Activated gamma-delta T cell (primary cell): Measurements from ENCODE around the gene TPM4.
A peak's percentile ranks its signal among the peaks of the same experiment; 100 is the strongest.
"Not testable (repeated sequence)": the region's sequence is repeated elsewhere in the genome, so short reads cannot be mapped to it uniquely, and the experiment has no call there.

Experiments used
- DNase-seq: peaks from one replicate; lab custom pipeline; 2025; lab: John Stamatoyannopoulos, UW
- total RNA-seq, 2 donors: gene quantifications; one replicate each; lab custom pipeline; 2026; lab: John Stamatoyannopoulos, UW

Gene TPM4
- 145 to 158 reads per million in 2 donors for total RNA-seq

- DNase-seq: peak; percentile 84
These were observed at the start of gene TPM4 for GRCh38 chr19:16076154-16076957. TSS of gene TPM4 (plus strand) at chr19:16076495. CDS start at chr19:16076566, 71 bp downstream.

- no peak for DNase-seq
These were observed 49.5 kb upstream of the TPM4 start for GRCh38 chr19:16026756-16027155.

- DNase-seq: no peak
These were observed 48.8 kb upstream of the TPM4 start for GRCh38 chr19:16027528-16027927.

GRCh38 chr19:16030155-16030554 lies 46.1 kb upstream of the TPM4 start:
- not testable (repeated sequence) for DNase-seq

- DNase-seq: no peak
These were observed 45.1 kb upstream of the TPM4 start for GRCh38 chr19:16030964-16031871.

- no peak for DNase-seq
These were observed 44.5 kb upstream of the TPM4 start for GRCh38 chr19:16031872-16032200.

DNA sequence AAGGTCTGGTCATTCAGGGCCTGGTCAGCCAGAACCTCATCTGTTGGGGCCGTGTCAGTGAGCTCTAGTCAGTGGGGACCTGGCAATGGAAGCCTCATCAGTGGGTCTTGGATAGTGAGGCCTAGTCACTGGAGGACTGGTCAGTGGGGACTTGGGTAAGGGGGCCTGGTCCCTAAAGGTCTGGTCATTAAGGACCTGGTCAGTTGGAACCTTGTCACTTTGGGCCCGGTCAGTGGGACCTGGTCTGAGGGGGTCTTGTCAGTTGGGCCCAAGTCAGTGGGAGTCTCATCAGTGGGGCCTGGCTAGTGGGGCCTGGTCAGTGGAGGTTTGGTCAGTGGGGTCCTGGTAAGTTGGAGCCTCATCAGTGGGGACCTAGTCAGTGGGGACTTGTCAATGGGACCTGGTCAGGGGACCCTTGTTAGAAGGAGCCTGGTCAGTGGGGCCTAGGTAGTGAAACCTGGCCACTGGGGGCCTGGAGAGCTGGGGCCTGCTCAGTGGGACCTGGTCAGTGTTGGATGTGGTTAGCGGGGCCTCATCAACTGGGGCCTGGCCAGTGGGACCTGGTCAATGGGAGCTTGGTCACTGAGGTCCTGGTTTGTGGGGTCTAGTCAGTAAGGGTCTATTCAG lies 43.7 kb upstream of the TPM4 start:
- no peak for DNase-seq

GRCh38 chr19:16033136-16033530 lies 43.2 kb upstream of the TPM4 start:
- DNase-seq: no peak

GRCh38 chr19:16033721-16034120 lies 42.6 kb upstream of the TPM4 start:
- DNase-seq: no peak

GRCh38 chr19:16034180-16034579 lies 42.1 kb upstream of the TPM4 start:
- DNase-seq: no peak

DNA sequence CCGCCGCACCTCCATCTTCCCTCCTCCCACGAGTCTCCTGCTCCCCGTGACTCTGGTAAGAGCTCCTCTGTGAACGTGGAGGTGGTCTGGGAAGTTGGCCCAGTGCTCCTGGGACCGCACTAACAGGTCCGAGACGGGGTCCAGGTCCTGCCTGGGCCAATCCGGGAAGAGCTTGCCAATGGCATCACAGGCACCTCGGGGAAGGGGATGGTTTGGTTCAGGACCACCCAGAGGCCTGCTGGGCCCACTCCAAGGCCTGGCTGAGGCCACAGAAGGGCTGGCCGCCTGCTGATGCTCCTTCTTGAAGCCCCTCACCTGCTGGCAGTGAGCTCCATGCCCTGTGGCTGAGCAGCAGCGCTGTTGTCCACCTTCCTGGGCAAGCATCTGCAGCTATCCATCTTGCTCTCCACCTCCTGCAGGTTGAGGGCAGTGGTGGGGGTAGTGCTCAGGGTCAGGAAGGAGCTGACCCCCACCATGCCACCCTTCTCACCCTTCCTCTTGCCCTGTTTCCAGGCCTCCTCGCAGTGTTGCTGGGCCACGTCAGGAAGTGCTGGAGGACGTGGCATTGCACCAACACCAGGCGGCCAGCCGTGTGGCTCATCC lies 41.2 kb upstream of the TPM4 start:
- DNase-seq: no peak

GRCh38 chr19:16035601-16036297 lies 40.5 kb upstream of the TPM4 start:
- DNase-seq: no peak

DNA sequence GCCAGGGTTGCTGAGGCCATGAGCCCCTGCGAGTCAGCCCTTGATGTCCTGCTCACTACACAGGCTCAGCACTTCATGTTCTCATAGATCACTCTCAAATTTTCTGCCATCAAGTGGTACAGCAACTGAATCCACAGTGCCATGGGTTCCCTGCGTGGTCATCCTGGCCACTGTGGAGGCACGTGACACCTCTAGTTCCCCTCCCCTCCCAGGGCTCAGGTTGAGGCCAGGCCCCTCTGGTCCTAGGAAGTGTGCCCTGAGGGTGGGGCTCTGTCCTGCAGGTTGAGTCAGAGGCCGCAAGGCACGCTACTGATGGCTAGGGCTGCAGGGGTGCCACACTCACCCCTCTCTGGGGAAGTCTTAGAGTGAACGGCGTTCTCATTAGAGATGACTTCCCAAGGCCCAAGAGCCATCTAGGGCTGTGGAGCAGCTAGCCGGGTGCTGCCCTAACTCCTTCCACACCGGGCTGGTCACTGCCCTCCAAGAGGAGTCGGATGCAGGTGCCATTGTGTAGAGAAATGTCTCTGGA lies 39.8 kb upstream of the TPM4 start:
- DNase-seq: no peak

DNA sequence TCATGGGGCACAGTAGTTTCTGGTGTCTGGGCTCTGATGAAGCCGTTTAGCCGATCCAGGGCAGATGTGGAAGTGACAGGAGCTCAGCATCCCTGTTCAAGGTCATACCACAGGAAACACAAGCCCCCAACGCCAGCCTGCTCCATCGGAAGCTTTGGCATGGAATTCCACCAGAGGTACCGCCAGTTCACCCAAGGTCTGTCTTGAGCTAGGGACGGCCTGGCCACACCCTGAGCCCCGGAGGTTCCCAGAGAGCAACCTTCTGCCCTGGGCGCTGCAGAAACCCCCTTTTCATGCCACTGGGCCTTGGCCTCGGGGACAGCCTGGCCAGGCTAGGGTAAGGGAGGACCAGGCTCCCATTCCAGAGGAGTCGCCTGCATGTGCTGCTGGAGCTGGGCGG lies 39.4 kb upstream of the TPM4 start:
- no peak for DNase-seq

- DNase-seq: no peak
These were observed 38.7 kb upstream of the TPM4 start for GRCh38 chr19:16037424-16038195.

DNA sequence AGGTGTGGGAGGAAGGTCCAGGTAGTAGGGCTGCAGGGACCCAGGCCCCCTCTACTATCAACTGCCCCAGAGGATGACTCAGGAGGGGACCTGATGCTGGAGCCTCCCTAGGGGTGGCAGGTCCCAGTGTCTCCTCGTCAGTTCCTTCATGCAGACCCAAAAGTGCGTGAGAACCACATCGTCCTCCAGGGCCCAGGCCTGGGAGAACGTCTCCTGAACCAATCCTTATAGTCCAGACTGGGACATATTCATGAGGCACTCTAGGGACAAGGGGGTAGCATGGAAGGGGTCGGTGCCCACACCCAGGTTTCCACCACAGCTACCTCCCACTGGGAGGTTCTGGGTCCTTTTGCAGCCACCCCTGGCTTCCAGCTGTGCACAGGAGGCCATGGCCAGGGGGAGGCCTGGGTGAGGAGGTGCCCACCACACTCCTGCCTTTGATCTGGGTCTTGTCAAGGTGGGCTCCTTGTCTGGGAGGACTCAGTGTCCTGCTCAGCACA lies 38.0 kb upstream of the TPM4 start:
- no peak for DNase-seq

- DNase-seq: no peak
These were observed 37.2 kb upstream of the TPM4 start for GRCh38 chr19:16039081-16039480.

GRCh38 chr19:16039545-16039944 lies 36.8 kb upstream of the TPM4 start:
- no peak for DNase-seq

GRCh38 chr19:16040642-16041041 lies 35.7 kb upstream of the TPM4 start:
- no peak for DNase-seq

GRCh38 chr19:16041299-16041990 lies 34.9 kb upstream of the TPM4 start:
- peak; percentile 26 for DNase-seq
